Testis (tissue), 2 donors: ENCODE measurements around the gene SEMA4D.

Experiments used
- CTCF ChIP-seq, 3 experiments: fragments of 450-650 bp in 2 of 3; fragments of 200-600 bp in 1 of 3; sonication (generic) in 1 of 3; IDR thresholded peaks; one replicate each; pipeline ENCODE4 v1.5.1; 2016 to 2019; ENCODE audit warnings: antibody characterized with exemption in 3 of 3, mild to moderate bottlenecking in 2 of 3, moderate library complexity in 1 of 3
- POLR2A ChIP-seq: fragments of 450-650 bp; IDR thresholded peaks from one replicate; pipeline ENCODE4 v1.6.1; 2017; ENCODE audit warnings: antibody characterized with exemption, mild to moderate bottlenecking, moderate library complexity

GRCh38 chr9:89457376-89457855 lies 40.5 kb downstream of the SEMA4D start:
- TF ChIP-seq CTCF (IDR thresholded peaks at IDR 0.05), result no peak
- no peak for TF ChIP-seq POLR2A
